K562 (cell line): ENCODE measurements around the gene PAN3. TPM values are rescaled to one million over a fixed set of nuclear protein-coding genes. Genes with fewer than 3 reads are reported as not detected.
A peak's percentile ranks its signal among the peaks of the same experiment; 100 is the strongest.

Experiments
- CBX3 ChIP-seq, 2 experiments: IDR thresholded peaks; 1 replicate in 1 of 2; 2 replicates in 1 of 2; pipeline ENCODE4 v1.6.1; 2012; ENCODE audit warnings: inconsistent platforms in 2 of 2, low read length in 2 of 2, borderline replicate concordance in 1 of 2, control low read depth in 1 of 2
- EHMT2 ChIP-seq: fragments of 450-650 bp; IDR thresholded peaks from 2 replicates; pipeline ENCODE4 v1.6.1; 2018; ENCODE audit warnings: antibody characterized with exemption
- GTF2E2 ChIP-seq: fragments of 200-800 bp; sonication (Bioruptor generic); IDR thresholded peaks from 2 replicates; pipeline ENCODE4 v1.6.1; 2016; ENCODE audit warnings: missing genetic modification characterization, missing compliant biosample characterization
- MLX ChIP-seq, 2 experiments: fragments of 450-650 bp in 1 of 2; sonication (generic) in 1 of 2; formaldehyde crosslinking; conservative IDR thresholded peaks; 2 replicates each; pipeline versions ENCODE4 v1.4.0 to v1.8.1; 2020 to 2022; ENCODE audit warnings: mild to moderate bottlenecking in 1 of 2, missing genetic modification reagents in 1 of 2
- TFAP4 ChIP-seq: sonication (generic); formaldehyde crosslinking; IDR thresholded peaks from 2 replicates; pipeline ENCODE4 v1.8.0; 2022; ENCODE audit warnings: missing genetic modification reagents, mild to moderate bottlenecking, moderate library complexity, borderline replicate concordance
- TOE1 ChIP-seq, 2 experiments: fragments of 450-650 bp in 1 of 2; sonication (generic) in 1 of 2; formaldehyde crosslinking in 1 of 2; IDR thresholded peaks; 2 replicates each; pipeline versions ENCODE4 v1.7.1 to v1.8.0; 2016 to 2022; ENCODE audit warnings: borderline replicate concordance in 2 of 2, mild to moderate bottlenecking in 2 of 2, antibody characterized with exemption in 1 of 2, inconsistent platforms in 1 of 2, low read depth in 1 of 2, missing genetic modification reagents in 1 of 2, moderate library complexity in 1 of 2
- XRCC5 ChIP-seq: fragments of 200-400 bp; formaldehyde crosslinking; IDR thresholded peaks from 2 replicates; pipeline ENCODE4 v1.6.1; 2017; ENCODE audit warnings: low read depth, mild to moderate bottlenecking, low read length
- ZNF280A ChIP-seq: fragments of 450-650 bp; IDR thresholded peaks from 2 replicates; pipeline ENCODE4 v1.6.1; 2018; ENCODE audit warnings: mild to moderate bottlenecking, low read depth; ENCODE audit not compliant: partially characterized antibody
- ZNF407 ChIP-seq: fragments of 450-650 bp; IDR thresholded peaks from 2 replicates; pipeline ENCODE4 v1.6.1; 2016; ENCODE audit warnings: low read depth
- ZNF512 ChIP-seq: IDR thresholded peaks from 2 replicates; pipeline ENCODE4 v1.6.1; 2016; ENCODE audit warnings: missing genetic modification characterization, missing compliant biosample characterization
- ZNF778 ChIP-seq: fragments of 450-650 bp; formaldehyde crosslinking; IDR thresholded peaks from 2 replicates; pipeline ENCODE4 v1.4.0; 2020; ENCODE audit warnings: mild to moderate bottlenecking, moderate library complexity
- polyA plus RNA-seq, 8 experiments: library from polyadenylated mRNA; depleted of rRNA in 4 of 8; stranded (reverse) in 5 of 8; unstranded in 3 of 8; fragments of >200 nt; fragmentation: Nextera tagmentation in 2 of 8; fragmentation: Illumina TruSeq in 1 of 8; extraction: Ambion mirVana in 2 of 8; extraction: Trizol in 1 of 8; gene quantifications; 2 replicates each; pipeline versions ENCODE4 v1.2.1 to v1.2.3, GENCODE V29; 2011 to 2014; ENCODE audit warnings: inconsistent platforms in 1 of 8, missing spikeins in 1 of 8
- total RNA-seq, 7 experiments: library from RNA; depleted of rRNA in 6 of 7; stranded (reverse); fragments of >200 nt in 6 of 7; fragmentation: Illumina TruSeq in 2 of 7; extraction: Trizol in 2 of 7; gene quantifications; 2 replicates each; pipeline versions ENCODE4 v1.2.1 to v1.2.3, GENCODE V29; 2011 to 2021; ENCODE audit warnings: low replicate concordance in 1 of 7

The PAN3 gene
- total and polyA plus RNA-seq, 9 of the 15 experiments (the other 6 are each of a cell fraction or from before 2014, with no cell fraction given), result 7.2 to 19.9 (median 11.6) TPM

GRCh38 chr13:28138012-28138755 is at the start of gene PAN3 (continued):
- no peak for TF ChIP-seq ZNF407
- no peak for TF ChIP-seq XRCC5
- TF ChIP-seq CBX3 (IDR thresholded peaks at IDR 0.05; ENCODE audit: borderline replicate concordance in 1 of 2, low read length in 2 of 2), result no peak
- no peak for TF ChIP-seq ZNF778 (CRISPR knock-in tag)
- no peak for TF ChIP-seq TOE1 (IDR thresholded peaks at IDR 0.05; ENCODE audit: borderline replicate concordance)
- no peak for TF ChIP-seq TOE1 (CRISPR knock-in tag; IDR thresholded peaks at IDR 0.05; ENCODE audit: borderline replicate concordance, low read depth)
- peak; percentile 5; the same call in 1 of the 2 replicates for TF ChIP-seq GTF2E2 (tag)
- TF ChIP-seq MLX (CRISPR knock-in tag; conservative IDR thresholded peaks at IDR 0.05), result no peak
- peak; percentile 46; the same call in 1 of the 2 replicates for TF ChIP-seq TFAP4 (CRISPR knock-in tag)
- TF ChIP-seq ZNF280A, result no peak
- no peak for TF ChIP-seq ZNF512 (tag)
- TF ChIP-seq EHMT2, result no peak
